OCI-LY1 (cell line): ENCODE data around the gene ZNF407.

Source experiments
- EZH2 ChIP-seq: fragments of 200-600 bp; sonication (generic), shearing (Covaris generic); IDR thresholded peaks from 2 replicates; pipeline ENCODE4 v1.8.0; 2017; ENCODE audit warnings: borderline replicate concordance, mixed run types, mild to moderate bottlenecking, antibody characterized with exemption, low read length, moderate library complexity, mixed read lengths
- TF ChIP-seq, protein P1 (sequence below): fragments of 200-600 bp; sonication (generic), shearing (Covaris generic); IDR thresholded peaks from 2 replicates; pipeline ENCODE4 v1.5.1; 2017; ENCODE audit warnings: mild to moderate bottlenecking, antibody characterized with exemption, low read length, moderate library complexity, mixed read lengths

DNA sequence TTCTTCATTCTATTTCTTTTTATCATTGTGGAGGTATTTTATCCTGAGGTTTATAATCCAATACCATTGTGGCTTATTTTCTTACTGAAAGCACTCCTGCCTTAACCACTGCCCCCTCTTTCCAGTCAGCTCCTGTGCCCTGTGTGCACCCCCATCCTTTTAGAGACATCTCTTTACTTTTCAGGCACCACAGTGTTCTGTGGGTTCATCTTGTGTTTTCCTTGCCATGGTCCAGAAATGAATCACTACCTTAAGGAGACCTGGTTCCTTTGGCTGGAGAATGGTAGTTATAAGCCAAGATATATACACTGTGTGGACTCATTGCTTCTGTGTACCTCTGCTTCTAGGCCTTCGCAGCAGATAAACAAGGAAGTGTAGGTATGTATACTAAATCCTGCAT, 332.9 kb downstream of the ZNF407 start:
- TF ChIP-seq, protein P1, sequence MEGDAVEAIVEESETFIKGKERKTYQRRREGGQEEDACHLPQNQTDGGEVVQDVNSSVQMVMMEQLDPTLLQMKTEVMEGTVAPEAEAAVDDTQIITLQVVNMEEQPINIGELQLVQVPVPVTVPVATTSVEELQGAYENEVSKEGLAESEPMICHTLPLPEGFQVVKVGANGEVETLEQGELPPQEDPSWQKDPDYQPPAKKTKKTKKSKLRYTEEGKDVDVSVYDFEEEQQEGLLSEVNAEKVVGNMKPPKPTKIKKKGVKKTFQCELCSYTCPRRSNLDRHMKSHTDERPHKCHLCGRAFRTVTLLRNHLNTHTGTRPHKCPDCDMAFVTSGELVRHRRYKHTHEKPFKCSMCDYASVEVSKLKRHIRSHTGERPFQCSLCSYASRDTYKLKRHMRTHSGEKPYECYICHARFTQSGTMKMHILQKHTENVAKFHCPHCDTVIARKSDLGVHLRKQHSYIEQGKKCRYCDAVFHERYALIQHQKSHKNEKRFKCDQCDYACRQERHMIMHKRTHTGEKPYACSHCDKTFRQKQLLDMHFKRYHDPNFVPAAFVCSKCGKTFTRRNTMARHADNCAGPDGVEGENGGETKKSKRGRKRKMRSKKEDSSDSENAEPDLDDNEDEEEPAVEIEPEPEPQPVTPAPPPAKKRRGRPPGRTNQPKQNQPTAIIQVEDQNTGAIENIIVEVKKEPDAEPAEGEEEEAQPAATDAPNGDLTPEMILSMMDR: no peak
- TF ChIP-seq EZH2: no peak
